Panc1 (cell line): Measurements from ENCODE around the gene ST3GAL5. TPM values are rescaled to one million over a fixed set of nuclear protein-coding genes. Genes with fewer than 3 reads are reported as not detected.

ENCODE experiments used
- ATAC-seq: fragments of 200-7000 bp; cut with Tn5 transposase; 2 replicates; pipeline ENCODE4 v1.9.1; 2020; ENCODE audit warnings: mild to moderate bottlenecking, moderate library complexity
- BruUV-seq: library from RNA; stranded (reverse); fragments of 400-500 nt; replicated peaks from 2 replicates; lab custom pipeline; 2021; lab: Mats Ljungman, UMichigan
- CTCF ChIA-PET: fragments of 300-600 bp; sonication (Branson Sonifier 250); formaldehyde crosslinking; loops from one replicate; lab custom pipeline; 2022; ENCODE audit warnings: antibody characterized with exemption; lab: Charles Lee
- POLR2A ChIA-PET: fragments of 300-600 bp; sonication (Branson Sonifier 250); formaldehyde crosslinking; loops from one replicate; lab custom pipeline; 2022; ENCODE audit warnings: antibody characterized with exemption; lab: Charles Lee
- DNase-seq: peaks from one replicate; pipeline ENCODE4 v3.0.0-alpha.2; 2010; ENCODE audit warnings: low read depth, low spot score
- H3K27ac ChIP-seq: 2 replicates; pipeline ENCODE4 v1.5.1; 2011; ENCODE audit warnings: mild to moderate bottlenecking, low read length, inconsistent platforms
- H3K27me3 ChIP-seq: fragments of 200-500 bp; sonication (Bioruptor generic); 2 replicates; pipeline ENCODE4 v1.6.0; 2014; ENCODE audit warnings: low read length, inconsistent platforms; ENCODE audit not compliant: control insufficient read depth, insufficient read depth
- H3K36me3 ChIP-seq: fragments of 200-500 bp; sonication (Bioruptor generic); 2 replicates; pipeline ENCODE4 v1.5.1; 2014; ENCODE audit warnings: inconsistent platforms, mild to moderate bottlenecking, low read length, moderate library complexity; ENCODE audit not compliant: control insufficient read depth, insufficient read depth
- H3K4me1 ChIP-seq: 2 replicates; pipeline ENCODE4 v1.5.1; 2011; ENCODE audit warnings: inconsistent platforms, mild to moderate bottlenecking, low read length, moderate library complexity; ENCODE audit not compliant: control insufficient read depth, insufficient read depth
- H3K4me3 ChIP-seq, 2 experiments: 2 replicates each; pipeline ENCODE4 v1.5.1; 2011 to 2012; ENCODE audit warnings: low read depth in 2 of 2, low read length in 2 of 2, mild to moderate bottlenecking in 2 of 2, inconsistent platforms in 1 of 2, moderate library complexity in 1 of 2
- H3K9me3 ChIP-seq: fragments of 200-500 bp; sonication (Bioruptor generic); 2 replicates; pipeline ENCODE4 v1.5.1; 2014; ENCODE audit warnings: low read depth, mild to moderate bottlenecking, inconsistent platforms, low read length, moderate library complexity; ENCODE audit not compliant: control insufficient read depth, insufficient read depth
- CTCF ChIP-seq: fragments of 450-650 bp; IDR thresholded peaks from 2 replicates; pipeline ENCODE4 v1.5.1; 2017; ENCODE audit warnings: mild to moderate bottlenecking
- POLR2AphosphoS5 ChIP-seq: IDR thresholded peaks from 2 replicates; pipeline ENCODE4 v1.6.1; 2012; ENCODE audit warnings: mild to moderate bottlenecking, low read depth, low read length, moderate library complexity
- SIN3A ChIP-seq: IDR thresholded peaks from 2 replicates; pipeline ENCODE4 v1.6.1; 2012; ENCODE audit warnings: low read depth, mild to moderate bottlenecking, low read length, moderate library complexity, borderline replicate concordance; ENCODE audit not compliant: insufficient read depth
- TCF7L2 ChIP-seq: IDR thresholded peaks from 2 replicates; pipeline ENCODE4 v1.6.1; 2011; ENCODE audit warnings: mild to moderate bottlenecking, low read depth, low read length, inconsistent platforms
- in situ Hi-C: cut with HindIII; loops from 2 replicates; pipeline ENCODE4 v1.10.0; 2016; ENCODE audit warnings: low sequenced_read_pairs, low pct_unique_long_range_greater_than_20kb
- intact Hi-C: fragments of 100-400 bp; cut with micrococcal nuclease; formaldehyde crosslinking; loops from one replicate; pipeline ENCODE4 v1.10.0; 2022; ENCODE audit not compliant: unreplicated experiment
- total RNA-seq: library from RNA; stranded (reverse); gene quantifications from one replicate; pipeline ENCODE4 v1.2.1, GENCODE V29; 2021; ENCODE audit not compliant: unreplicated experiment
- TF ChIP-seq, protein P1 (sequence below), 2 experiments: IDR thresholded peaks; 2 replicates each; pipeline ENCODE4 v1.6.1; 2011 to 2012; ENCODE audit warnings: low read depth in 2 of 2, control low read depth in 1 of 2, low read length in 1 of 2, mild to moderate bottlenecking in 1 of 2, moderate library complexity in 1 of 2; ENCODE audit not compliant: insufficient read depth in 1 of 2

Gene ST3GAL5
- total RNA-seq, 1 experiment from 2014 or later, result 5.0 TPM

- peaks cover 5% of the 10 kb centered on the region; the same call in 1 of the 2 replicates for H3K4me1 ChIP-seq
- no peaks in the 10 kb centered on the region for H3K27me3 ChIP-seq
- H3K4me3 ChIP-seq, result no peak overlapping the region
- DNase-seq (no peak), ATAC-seq (no peak)
- no TSS peak for BruUV-seq
- CTCF ChIA-PET, result no interaction called here
- no peak for TF ChIP-seq SIN3A
- TF ChIP-seq, protein P1, sequence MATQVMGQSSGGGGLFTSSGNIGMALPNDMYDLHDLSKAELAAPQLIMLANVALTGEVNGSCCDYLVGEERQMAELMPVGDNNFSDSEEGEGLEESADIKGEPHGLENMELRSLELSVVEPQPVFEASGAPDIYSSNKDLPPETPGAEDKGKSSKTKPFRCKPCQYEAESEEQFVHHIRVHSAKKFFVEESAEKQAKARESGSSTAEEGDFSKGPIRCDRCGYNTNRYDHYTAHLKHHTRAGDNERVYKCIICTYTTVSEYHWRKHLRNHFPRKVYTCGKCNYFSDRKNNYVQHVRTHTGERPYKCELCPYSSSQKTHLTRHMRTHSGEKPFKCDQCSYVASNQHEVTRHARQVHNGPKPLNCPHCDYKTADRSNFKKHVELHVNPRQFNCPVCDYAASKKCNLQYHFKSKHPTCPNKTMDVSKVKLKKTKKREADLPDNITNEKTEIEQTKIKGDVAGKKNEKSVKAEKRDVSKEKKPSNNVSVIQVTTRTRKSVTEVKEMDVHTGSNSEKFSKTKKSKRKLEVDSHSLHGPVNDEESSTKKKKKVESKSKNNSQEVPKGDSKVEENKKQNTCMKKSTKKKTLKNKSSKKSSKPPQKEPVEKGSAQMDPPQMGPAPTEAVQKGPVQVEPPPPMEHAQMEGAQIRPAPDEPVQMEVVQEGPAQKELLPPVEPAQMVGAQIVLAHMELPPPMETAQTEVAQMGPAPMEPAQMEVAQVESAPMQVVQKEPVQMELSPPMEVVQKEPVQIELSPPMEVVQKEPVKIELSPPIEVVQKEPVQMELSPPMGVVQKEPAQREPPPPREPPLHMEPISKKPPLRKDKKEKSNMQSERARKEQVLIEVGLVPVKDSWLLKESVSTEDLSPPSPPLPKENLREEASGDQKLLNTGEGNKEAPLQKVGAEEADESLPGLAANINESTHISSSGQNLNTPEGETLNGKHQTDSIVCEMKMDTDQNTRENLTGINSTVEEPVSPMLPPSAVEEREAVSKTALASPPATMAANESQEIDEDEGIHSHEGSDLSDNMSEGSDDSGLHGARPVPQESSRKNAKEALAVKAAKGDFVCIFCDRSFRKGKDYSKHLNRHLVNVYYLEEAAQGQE (IDR thresholded peaks at IDR 0.05; ENCODE audit: insufficient read depth in 1 of 2, low read depth in 2 of 2, low read length in 1 of 2), result no peak
- no peak for TF ChIP-seq CTCF
- TF ChIP-seq POLR2AphosphoS5, result no peak
- TF ChIP-seq TCF7L2, result no peak
- no peaks in the 10 kb centered on the region for H3K9me3 ChIP-seq
- in situ Hi-C loops (no loop called here), intact Hi-C loops (no loop called here)
- POLR2A ChIA-PET, result no interaction called here
- H3K27ac ChIP-seq, result no peak overlapping the region
- no peaks in the 10 kb centered on the region for H3K36me3 ChIP-seq
These were observed 37.7 kb upstream of the ST3GAL5 start for GRCh38 chr2:85926526-85926925.

- Histone ChIP-seq H3K36me3 (no peaks in the 10 kb centered on the region), H3K4me1 (peaks cover 5% of the 10 kb centered on the region; the same call in 1 of the 2 replicates), H3K27ac (no peak overlapping the region), H3K4me3 (no peak overlapping the region), H3K9me3 (no peaks in the 10 kb centered on the region), H3K27me3 (no peaks in the 10 kb centered on the region)
- BruUV-seq, result no TSS peak
- in situ Hi-C loops (no loop called here), intact Hi-C loops (no loop called here)
- POLR2A ChIA-PET, result no interaction called here
- ATAC-seq (no peak), DNase-seq (no peak)
- TF ChIP-seq, protein P1 (IDR thresholded peaks at IDR 0.05; ENCODE audit: insufficient read depth in 1 of 2, low read depth in 2 of 2, low read length in 1 of 2), result no peak
- no peak for TF ChIP-seq TCF7L2
- TF ChIP-seq POLR2AphosphoS5, result no peak
- TF ChIP-seq SIN3A, result no peak
- TF ChIP-seq CTCF, result no peak
- CTCF ChIA-PET, result no interaction called here
These were observed 36.5 kb upstream of the ST3GAL5 start for GRCh38 chr2:85925216-85925671.
